ENCODE measurements around the gene MAGEB3. TPM values are rescaled to one million over a fixed set of nuclear protein-coding genes. Genes with fewer than 3 reads are reported as not detected.
"Not testable (repeated sequence)": the region's sequence is repeated elsewhere in the genome, so short reads cannot be mapped to it uniquely, and the experiment has no call there.

Gene MAGEB3
- not detected for total RNA-seq

GRCh38 chrX:30230395-30230794 lies at the start of gene MAGEB3:
Gene MAGEB3, plus strand, starts transcription at chrX:30230657. Its CDS starts 5,268 bp downstream, at chrX:30235925.
- DNase-seq (ENCODE audit: low spot score), result no peak

GRCh38 chrX:30181353-30181752 lies 49.1 kb upstream of the MAGEB3 start:
- DNase-seq (ENCODE audit: low spot score), result no peak

GRCh38 chrX:30183554-30183953 lies 46.9 kb upstream of the MAGEB3 start:
- no peak for DNase-seq (ENCODE audit: low spot score)

GRCh38 chrX:30190426-30190825 lies 40.0 kb upstream of the MAGEB3 start:
- DNase-seq (ENCODE audit: low spot score), result no peak

- not testable (repeated sequence) for DNase-seq (ENCODE audit: low spot score)
Observed at GRCh38 chrX:30193910-30194309, 36.5 kb upstream of the MAGEB3 start.

GRCh38 chrX:30196322-30196721 lies 34.1 kb upstream of the MAGEB3 start:
- no peak for DNase-seq (ENCODE audit: low spot score)

GRCh38 chrX:30212172-30212571 lies 18.3 kb upstream of the MAGEB3 start:
- DNase-seq (ENCODE audit: low spot score), result no peak

- DNase-seq (ENCODE audit: low spot score), result no peak
Observed at GRCh38 chrX:30215357-30215843, 15.1 kb upstream of the MAGEB3 start, which contains the start of gene MAGEB2. Gene MAGEB2, plus strand, starts transcription at chrX:30215563. Its CDS starts 3,018 bp downstream, at chrX:30218581.

- no peak for DNase-seq (ENCODE audit: low spot score)
Observed at GRCh38 chrX:30217465-30217864, 13.0 kb upstream of the MAGEB3 start.

GRCh38 chrX:30219372-30219771 lies 11.1 kb upstream of the MAGEB3 start:
- no peak for DNase-seq (ENCODE audit: low spot score)

- no peak for DNase-seq (ENCODE audit: low spot score)
Observed at GRCh38 chrX:30220661-30221060, 9.8 kb upstream of the MAGEB3 start.

GRCh38 chrX:30224536-30224935 lies 5.9 kb upstream of the MAGEB3 start:
- no peak for DNase-seq (ENCODE audit: low spot score)

- DNase-seq (ENCODE audit: low spot score), result no peak
Observed at GRCh38 chrX:30228526-30228925, 1.9 kb upstream of the MAGEB3 start.

- DNase-seq (ENCODE audit: low spot score), result no peak
Observed at GRCh38 chrX:30241724-30242415, 11.4 kb downstream of the MAGEB3 start, which contains the start of gene MAGEB4. Gene MAGEB4, plus strand, starts transcription at chrX:30242000. Its CDS starts 136 bp downstream, at chrX:30242136.

GRCh38 chrX:30246769-30247489 lies 16.5 kb downstream of the MAGEB3 start, which contains the start of gene MAGEB1:
Gene MAGEB1, plus strand, starts transcription at chrX:30247146. Its CDS starts 3,348 bp downstream, at chrX:30250494.
- DNase-seq (ENCODE audit: low spot score), result no peak

GRCh38 chrX:30248854-30249253 lies 18.4 kb downstream of the MAGEB3 start:
- no peak for DNase-seq (ENCODE audit: low spot score)

GRCh38 chrX:30253257-30253656 lies 22.8 kb downstream of the MAGEB3 start:
- no peak for DNase-seq (ENCODE audit: low spot score)

- no peak for DNase-seq (ENCODE audit: low spot score)
Observed at GRCh38 chrX:30259927-30260326, 29.5 kb downstream of the MAGEB3 start.

GRCh38 chrX:30261012-30261411 lies 30.6 kb downstream of the MAGEB3 start:
- no peak for DNase-seq (ENCODE audit: low spot score)

- DNase-seq (ENCODE audit: low spot score), result no peak
Observed at GRCh38 chrX:30262763-30263162, 32.3 kb downstream of the MAGEB3 start.

- DNase-seq (ENCODE audit: low spot score), result no peak
Observed at GRCh38 chrX:30270639-30271038, 40.2 kb downstream of the MAGEB3 start.

- no peak for DNase-seq (ENCODE audit: low spot score)
Observed at GRCh38 chrX:30275498-30275897, 45.0 kb downstream of the MAGEB3 start.

GRCh38 chrX:30278365-30278764 lies 47.9 kb downstream of the MAGEB3 start:
- DNase-seq (ENCODE audit: low spot score), result no peak
